Calu3 (cell line): Measurements from ENCODE around the gene RNF212B. TPM values are rescaled to one million over a fixed set of nuclear protein-coding genes. Genes with fewer than 3 reads are reported as not detected.

ENCODE experiments used
- BruUV-seq: library from RNA; stranded (reverse); fragments of 400-500 nt; replicated peaks from 2 replicates; lab custom pipeline; 2021; lab: Mats Ljungman, UMichigan
- CTCF ChIA-PET: fragments of 300-600 bp; sonication (Branson Sonifier 250); formaldehyde crosslinking; loops from one replicate; lab custom pipeline; 2022; ENCODE audit warnings: antibody characterized with exemption; lab: Charles Lee
- DNase-seq: peaks from one replicate; pipeline ENCODE4 v3.0.0; 2022
- H3K27ac Mint-ChIP-seq: one replicate; pipeline ENCODE4 v1.8.0; 2022; ENCODE audit warnings: mixed read lengths; ENCODE audit not compliant: unreplicated experiment
- H3K27me3 Mint-ChIP-seq: one replicate; pipeline ENCODE4 v1.8.0; 2022; ENCODE audit warnings: mixed read lengths; ENCODE audit not compliant: unreplicated experiment
- H3K36me3 Mint-ChIP-seq: one replicate; pipeline ENCODE4 v1.8.0; 2022; ENCODE audit warnings: mild to moderate bottlenecking, moderate library complexity, mixed read lengths; ENCODE audit not compliant: insufficient read depth, unreplicated experiment
- H3K4me1 Mint-ChIP-seq: one replicate; pipeline ENCODE4 v1.8.0; 2022; ENCODE audit warnings: mild to moderate bottlenecking, low read depth, mixed read lengths; ENCODE audit not compliant: unreplicated experiment
- H3K4me3 Mint-ChIP-seq: one replicate; pipeline ENCODE4 v1.8.0; 2022; ENCODE audit warnings: mild to moderate bottlenecking, low read depth, moderate library complexity, mixed read lengths; ENCODE audit not compliant: unreplicated experiment
- H3K9me3 Mint-ChIP-seq: one replicate; pipeline ENCODE4 v1.8.0; 2022; ENCODE audit warnings: low read depth, mixed read lengths; ENCODE audit not compliant: unreplicated experiment
- intact Hi-C: fragments of 100-400 bp; cut with micrococcal nuclease; formaldehyde crosslinking; loops from one replicate; pipeline ENCODE4 v1.10.0; 2022; ENCODE audit not compliant: unreplicated experiment
- total RNA-seq: library from RNA; stranded (reverse); gene quantifications from 2 replicates; pipeline ENCODE4 v1.2.3, GENCODE V29; 2022
- TF ChIP-seq, protein P1 (sequence below): fragments of 200-600 bp; IDR thresholded peaks from one replicate; pipeline ENCODE4 v1.8.0; 2022; ENCODE audit warnings: antibody characterized with exemption; ENCODE audit not compliant: unreplicated experiment

Gene RNF212B
- total RNA-seq, 1 experiment from 2014 or later = not detected

DNA sequence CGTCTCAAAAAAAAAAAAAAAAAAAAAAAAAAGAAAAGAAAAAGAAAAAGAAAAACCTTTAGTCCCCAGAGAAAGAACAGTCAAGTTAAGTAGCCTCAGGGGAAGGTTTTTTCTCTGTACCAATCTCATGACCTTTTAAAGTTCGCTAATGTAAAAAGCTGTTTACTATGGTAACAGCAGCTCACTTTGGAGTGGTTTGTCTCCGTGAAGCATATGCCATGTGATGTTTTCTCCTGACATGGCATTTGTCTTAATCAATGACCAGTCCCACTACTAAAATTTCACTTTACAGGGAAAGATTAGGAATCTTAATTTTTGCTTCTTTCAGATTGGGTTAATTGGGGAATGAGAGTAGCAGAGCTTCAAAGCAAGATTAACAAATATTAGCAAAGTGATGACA is 4.3 kb downstream of the RNF212B start:
- no TSS peak for BruUV-seq
- CTCF ChIA-PET = no interaction called here
- TF ChIP-seq, protein P1, sequence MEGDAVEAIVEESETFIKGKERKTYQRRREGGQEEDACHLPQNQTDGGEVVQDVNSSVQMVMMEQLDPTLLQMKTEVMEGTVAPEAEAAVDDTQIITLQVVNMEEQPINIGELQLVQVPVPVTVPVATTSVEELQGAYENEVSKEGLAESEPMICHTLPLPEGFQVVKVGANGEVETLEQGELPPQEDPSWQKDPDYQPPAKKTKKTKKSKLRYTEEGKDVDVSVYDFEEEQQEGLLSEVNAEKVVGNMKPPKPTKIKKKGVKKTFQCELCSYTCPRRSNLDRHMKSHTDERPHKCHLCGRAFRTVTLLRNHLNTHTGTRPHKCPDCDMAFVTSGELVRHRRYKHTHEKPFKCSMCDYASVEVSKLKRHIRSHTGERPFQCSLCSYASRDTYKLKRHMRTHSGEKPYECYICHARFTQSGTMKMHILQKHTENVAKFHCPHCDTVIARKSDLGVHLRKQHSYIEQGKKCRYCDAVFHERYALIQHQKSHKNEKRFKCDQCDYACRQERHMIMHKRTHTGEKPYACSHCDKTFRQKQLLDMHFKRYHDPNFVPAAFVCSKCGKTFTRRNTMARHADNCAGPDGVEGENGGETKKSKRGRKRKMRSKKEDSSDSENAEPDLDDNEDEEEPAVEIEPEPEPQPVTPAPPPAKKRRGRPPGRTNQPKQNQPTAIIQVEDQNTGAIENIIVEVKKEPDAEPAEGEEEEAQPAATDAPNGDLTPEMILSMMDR = no peak
- DNase-seq = no peak
- Mint-ChIP-seq H3K4me1 (peaks cover 27% of the 10 kb centered on the region), H3K36me3 (no peaks in the 10 kb centered on the region), H3K9me3 (no peaks in the 10 kb centered on the region), H3K27me3 (no peaks in the 10 kb centered on the region), H3K27ac (no peak overlapping the region), H3K4me3 (no peak overlapping the region)
- intact Hi-C loops = no loop called here

DNA sequence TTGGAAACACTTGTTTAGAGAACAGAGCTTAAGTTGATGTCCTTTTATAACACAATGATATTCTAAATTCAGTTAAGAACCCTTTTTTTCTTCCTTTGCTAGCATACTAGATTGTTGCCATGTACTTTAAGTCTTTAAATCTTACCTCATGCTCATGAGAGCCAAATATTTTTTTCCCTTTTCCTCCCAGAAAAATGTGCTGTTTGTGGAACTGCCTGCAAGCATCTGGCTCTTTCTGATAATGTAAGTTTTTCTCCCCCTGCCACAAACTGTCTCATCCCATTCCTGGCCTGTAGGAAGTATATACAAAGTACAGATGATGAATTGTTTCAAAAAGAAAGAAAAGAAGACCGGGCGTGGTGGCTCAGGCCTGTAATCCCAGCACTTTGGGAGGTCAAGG is 5.3 kb downstream of the RNF212B start:
- intact Hi-C loops = no loop called here
- CTCF ChIA-PET = no interaction called here
- TF ChIP-seq, protein P1 = no peak
- Mint-ChIP-seq H3K27me3 (no peaks in the 10 kb centered on the region), H3K4me3 (no peak overlapping the region), H3K27ac (no peak overlapping the region), H3K4me1 (peaks cover 18% of the 10 kb centered on the region), H3K36me3 (no peaks in the 10 kb centered on the region), H3K9me3 (no peaks in the 10 kb centered on the region)
- BruUV-seq = no TSS peak
- no peak for DNase-seq

DNA sequence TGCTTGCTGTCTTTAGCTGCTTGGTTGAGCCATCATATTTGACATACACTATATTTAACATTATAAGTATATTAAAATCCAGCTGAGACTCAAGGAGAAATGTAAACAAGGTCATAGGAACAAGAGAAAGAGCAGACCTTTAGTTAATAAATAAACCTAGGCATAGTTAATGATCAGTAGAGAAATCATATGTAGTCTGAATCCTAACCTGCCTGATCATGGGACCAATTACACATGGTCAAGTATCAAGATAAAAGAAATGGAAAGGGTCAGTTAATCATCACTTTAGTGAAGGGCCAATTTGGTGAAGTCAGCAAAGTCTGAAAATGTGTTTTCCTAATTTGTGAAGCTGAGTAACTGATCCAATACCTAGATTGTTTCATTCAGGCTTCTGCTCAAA is 7.5 kb downstream of the RNF212B start:
- intact Hi-C loops = no loop called here
- no peak for DNase-seq
- Mint-ChIP-seq H3K9me3 (no peaks in the 10 kb centered on the region), H3K27ac (no peak overlapping the region), H3K27me3 (no peaks in the 10 kb centered on the region), H3K4me1 (peaks cover 25% of the 10 kb centered on the region), H3K4me3 (no peak overlapping the region), H3K36me3 (no peaks in the 10 kb centered on the region)
- CTCF ChIA-PET = no interaction called here
- BruUV-seq = no TSS peak
- TF ChIP-seq, protein P1 = no peak

DNA sequence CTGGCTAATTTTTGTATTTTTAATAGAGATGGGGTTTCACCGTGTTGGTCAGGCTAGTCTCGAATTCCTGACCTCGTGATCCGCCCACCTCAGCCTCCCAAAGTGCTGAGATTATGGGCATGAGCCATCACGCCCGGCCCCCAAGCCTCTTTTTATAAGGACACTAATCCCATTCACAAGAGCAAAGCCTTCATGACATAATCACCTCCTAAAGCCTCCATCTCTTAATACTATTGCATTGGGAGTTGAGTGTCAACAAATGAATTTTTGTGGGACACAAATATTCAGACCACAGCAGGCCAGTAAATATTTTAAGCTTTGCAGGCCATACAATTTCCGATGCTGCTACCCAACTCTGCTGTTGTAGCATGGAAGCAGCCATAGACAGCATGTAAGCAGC is 10.9 kb downstream of the RNF212B start:
- no peak for DNase-seq
- TF ChIP-seq, protein P1 = no peak
- BruUV-seq = no TSS peak
- Mint-ChIP-seq H3K27ac (no peak overlapping the region), H3K9me3 (no peaks in the 10 kb centered on the region), H3K36me3 (no peaks in the 10 kb centered on the region), H3K27me3 (peaks cover 8% of the 10 kb centered on the region), H3K4me3 (no peak overlapping the region), H3K4me1 (peaks cover 41% of the 10 kb centered on the region)
- CTCF ChIA-PET = interaction anchor here (0.7 kb wide), 1 partner anchor 55 kb away, joined by 3 read pairs; no protein-coding TSS in a partner anchor
- intact Hi-C loops = no loop called here
